PC-9 (cell line): ENCODE results near the gene PRDM15. TPM values are rescaled to one million over a fixed set of nuclear protein-coding genes. Genes with fewer than 3 reads are reported as not detected.
A peak's percentile ranks its signal among the peaks of the same experiment; 100 is the strongest.

Experiments
- BruUV-seq: library from RNA; stranded (reverse); fragments of 400-500 nt; replicated peaks from 2 replicates; lab custom pipeline; 2021; lab: Mats Ljungman, UMichigan
- CTCF ChIA-PET: fragments of 300-600 bp; sonication (Branson Sonifier 250); formaldehyde crosslinking; loops from one replicate; lab custom pipeline; 2022; ENCODE audit warnings: antibody characterized with exemption; lab: Charles Lee
- POLR2A ChIA-PET: fragments of 300-600 bp; sonication (Branson Sonifier 250); formaldehyde crosslinking; loops from one replicate; lab custom pipeline; 2022; ENCODE audit warnings: antibody characterized with exemption; ENCODE audit not compliant: unreplicated experiment; lab: Charles Lee
- DNase-seq, 2 experiments: peaks; one replicate each; pipeline versions ENCODE4 v3.0.0 to v3.0.0-alpha.2; 2015 to 2022; ENCODE audit warnings: mixed read lengths in 1 of 2
- H2AFZ ChIP-seq: fragments of 200-600 bp; sonication (generic); 2 replicates; pipeline ENCODE4 v1.8.1; 2017; ENCODE audit warnings: antibody characterized with exemption
- H3F3A ChIP-seq: fragments of 200-600 bp; sonication (generic); 2 replicates; pipeline ENCODE4 v1.8.1; 2017; ENCODE audit warnings: antibody characterized with exemption, mild to moderate bottlenecking, low read depth; ENCODE audit not compliant: insufficient read depth
- H3K27ac ChIP-seq: fragments of 200-600 bp; sonication (generic); 2 replicates; pipeline ENCODE4 v1.6.1; 2016; ENCODE audit warnings: mixed run types
- H3K27me3 ChIP-seq: fragments of 200-600 bp; sonication (generic); 2 replicates; pipeline ENCODE4 v1.6.1; 2016; ENCODE audit warnings: low read depth, mixed run types; ENCODE audit not compliant: insufficient read depth
- H3K36me3 ChIP-seq: fragments of 200-600 bp; sonication (generic); 2 replicates; pipeline ENCODE4 v1.6.1; 2016; ENCODE audit warnings: low read depth, mixed run types
- H3K4me1 ChIP-seq: fragments of 200-600 bp; sonication (generic); replicated peaks from 2 replicates; pipeline ENCODE4 v1.6.1; 2016; ENCODE audit warnings: mixed run types; ENCODE audit not compliant: insufficient read depth
- H3K4me2 ChIP-seq: fragments of 200-600 bp; sonication (generic); 2 replicates; pipeline ENCODE4 v1.6.1; 2017; ENCODE audit warnings: mixed run types
- H3K4me3 ChIP-seq: fragments of 200-600 bp; sonication (generic); 2 replicates; pipeline ENCODE4 v1.6.1; 2016; ENCODE audit warnings: mixed run types
- H3K79me2 ChIP-seq: fragments of 200-600 bp; sonication (generic); 2 replicates; pipeline ENCODE4 v1.6.1; 2017; ENCODE audit warnings: low read depth, mixed run types
- H3K9me2 ChIP-seq: fragments of 200-600 bp; sonication (generic); 2 replicates; pipeline ENCODE4 v1.8.1; 2017; ENCODE audit warnings: mild to moderate bottlenecking; ENCODE audit not compliant: insufficient read depth
- H3K9me3 ChIP-seq: fragments of 200-600 bp; sonication (generic); 2 replicates; pipeline ENCODE4 v1.8.1; 2016; ENCODE audit warnings: low read depth; ENCODE audit not compliant: insufficient read depth
- H4K20me1 ChIP-seq: fragments of 200-600 bp; sonication (generic); 2 replicates; pipeline ENCODE4 v1.8.1; 2017; ENCODE audit not compliant: insufficient read depth
- EZH2 ChIP-seq: fragments of 200-600 bp; sonication (generic); IDR thresholded peaks from 2 replicates; pipeline ENCODE4 v1.8.0; 2017; ENCODE audit warnings: antibody characterized with exemption, low read depth
- intact Hi-C: fragments of 100-400 bp; cut with micrococcal nuclease; formaldehyde crosslinking; loops from one replicate; pipeline ENCODE4 v1.10.0; 2022; ENCODE audit not compliant: unreplicated experiment
- total RNA-seq: library from RNA; stranded (reverse); gene quantifications from 2 replicates; pipeline ENCODE4 v1.2.3, GENCODE V29; 2021
- TF ChIP-seq, protein P1 (sequence below): fragments of 200-600 bp; sonication (generic); conservative IDR thresholded peaks from 2 replicates; pipeline ENCODE4 v1.6.1; 2017; ENCODE audit warnings: mixed run types, antibody characterized with exemption, mild to moderate bottlenecking, moderate library complexity

Gene PRDM15
- total RNA-seq, 1 experiment from 2014 or later: 8.8 TPM

DNA sequence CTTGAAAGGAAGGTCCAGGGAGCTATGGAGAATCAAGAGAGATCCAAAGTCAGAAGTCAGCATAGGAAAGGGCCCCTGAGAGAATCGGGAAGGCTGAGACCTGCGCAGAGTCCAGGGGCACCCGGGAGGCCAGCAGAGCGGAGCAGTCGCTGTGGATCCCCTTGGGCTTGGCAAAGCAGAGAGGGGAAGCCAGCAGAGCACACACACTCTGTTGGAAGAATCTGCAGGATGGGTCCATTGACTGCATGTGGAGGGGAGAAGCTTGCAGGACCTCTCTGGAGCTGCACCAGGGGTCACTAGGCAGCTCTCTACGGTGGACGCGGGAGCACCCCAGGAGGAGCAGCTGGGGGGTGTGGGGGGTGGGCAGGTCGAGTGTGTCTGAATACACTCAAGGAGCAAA is 118.7 kb downstream of the PRDM15 start:
- H3K4me3 ChIP-seq: peak overlapping the region; percentile 100
- H3K36me3 ChIP-seq: peaks cover 52% of the 10 kb centered on the region
- no peaks in the 10 kb centered on the region for H3K27me3 ChIP-seq
- intact Hi-C loops: loop anchor here (2.0 kb wide), 1 partner anchor 46 kb away; no protein-coding TSS in a partner anchor
- H3K27ac ChIP-seq: peak overlapping the region; percentile 99
- H3K4me1 ChIP-seq: peaks cover 55% of the 10 kb centered on the region
- no TSS peak for BruUV-seq
- CTCF ChIA-PET: interaction anchor here (1.0 kb wide), 1 partner anchor 17 kb away, joined by 3 read pairs; no protein-coding TSS in a partner anchor
- peaks cover 93% of the 10 kb centered on the region for H3F3A ChIP-seq
- TF ChIP-seq, protein P1, sequence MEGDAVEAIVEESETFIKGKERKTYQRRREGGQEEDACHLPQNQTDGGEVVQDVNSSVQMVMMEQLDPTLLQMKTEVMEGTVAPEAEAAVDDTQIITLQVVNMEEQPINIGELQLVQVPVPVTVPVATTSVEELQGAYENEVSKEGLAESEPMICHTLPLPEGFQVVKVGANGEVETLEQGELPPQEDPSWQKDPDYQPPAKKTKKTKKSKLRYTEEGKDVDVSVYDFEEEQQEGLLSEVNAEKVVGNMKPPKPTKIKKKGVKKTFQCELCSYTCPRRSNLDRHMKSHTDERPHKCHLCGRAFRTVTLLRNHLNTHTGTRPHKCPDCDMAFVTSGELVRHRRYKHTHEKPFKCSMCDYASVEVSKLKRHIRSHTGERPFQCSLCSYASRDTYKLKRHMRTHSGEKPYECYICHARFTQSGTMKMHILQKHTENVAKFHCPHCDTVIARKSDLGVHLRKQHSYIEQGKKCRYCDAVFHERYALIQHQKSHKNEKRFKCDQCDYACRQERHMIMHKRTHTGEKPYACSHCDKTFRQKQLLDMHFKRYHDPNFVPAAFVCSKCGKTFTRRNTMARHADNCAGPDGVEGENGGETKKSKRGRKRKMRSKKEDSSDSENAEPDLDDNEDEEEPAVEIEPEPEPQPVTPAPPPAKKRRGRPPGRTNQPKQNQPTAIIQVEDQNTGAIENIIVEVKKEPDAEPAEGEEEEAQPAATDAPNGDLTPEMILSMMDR: no peak
- TF ChIP-seq EZH2: no peak
- peaks cover 82% of the 10 kb centered on the region for H4K20me1 ChIP-seq
- H2AFZ ChIP-seq: no peak overlapping the region
- peaks cover 99% of the 10 kb centered on the region for H3K79me2 ChIP-seq
- no peaks in the 10 kb centered on the region for H3K9me2 ChIP-seq
- POLR2A ChIA-PET: no interaction called here
- no peaks in the 10 kb centered on the region for H3K9me3 ChIP-seq
- no peak for DNase-seq
- peak overlapping the region; percentile 96 for H3K4me2 ChIP-seq

DNA sequence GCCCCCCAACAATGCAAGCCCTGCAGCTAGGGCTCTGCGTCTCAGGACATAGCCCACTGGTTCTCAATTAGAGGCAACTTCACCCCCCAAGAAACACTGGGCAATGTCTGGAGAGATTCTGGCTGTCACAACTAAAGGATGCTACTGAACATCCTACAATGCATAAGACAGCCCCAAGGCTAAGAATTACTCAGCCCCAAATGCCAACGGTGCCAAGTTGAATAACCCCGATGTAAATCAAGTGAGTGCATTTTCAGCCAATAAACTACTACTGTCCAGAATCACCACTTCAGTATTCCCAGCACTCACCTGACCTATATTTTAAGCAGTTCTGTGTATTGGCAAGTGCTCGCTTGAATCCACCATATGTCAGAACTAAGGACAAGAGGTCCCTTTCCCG is 119.2 kb downstream of the PRDM15 start:
- Histone ChIP-seq H3K9me2 (no peaks in the 10 kb centered on the region), H3K27ac (peak overlapping the region; percentile 99), H3K4me3 (peak overlapping the region; percentile 100), H3K27me3 (no peaks in the 10 kb centered on the region), H3K36me3 (peaks cover 52% of the 10 kb centered on the region), H3K79me2 (peaks cover 99% of the 10 kb centered on the region), H4K20me1 (peaks cover 82% of the 10 kb centered on the region), H3K9me3 (no peaks in the 10 kb centered on the region), H3F3A (peaks cover 96% of the 10 kb centered on the region), H2AFZ (no peak overlapping the region), H3K4me1 (peaks cover 60% of the 10 kb centered on the region), H3K4me2 (peak overlapping the region; percentile 96)
- POLR2A ChIA-PET: no interaction called here
- DNase-seq: no peak
- CTCF ChIA-PET: no interaction called here
- no peak for TF ChIP-seq EZH2
- TF ChIP-seq, protein P1: no peak
- intact Hi-C loops: loop anchor here (2.0 kb wide), 3 partner anchors 33 to 125 kb away; no protein-coding TSS in a partner anchor
- BruUV-seq: no TSS peak

DNA sequence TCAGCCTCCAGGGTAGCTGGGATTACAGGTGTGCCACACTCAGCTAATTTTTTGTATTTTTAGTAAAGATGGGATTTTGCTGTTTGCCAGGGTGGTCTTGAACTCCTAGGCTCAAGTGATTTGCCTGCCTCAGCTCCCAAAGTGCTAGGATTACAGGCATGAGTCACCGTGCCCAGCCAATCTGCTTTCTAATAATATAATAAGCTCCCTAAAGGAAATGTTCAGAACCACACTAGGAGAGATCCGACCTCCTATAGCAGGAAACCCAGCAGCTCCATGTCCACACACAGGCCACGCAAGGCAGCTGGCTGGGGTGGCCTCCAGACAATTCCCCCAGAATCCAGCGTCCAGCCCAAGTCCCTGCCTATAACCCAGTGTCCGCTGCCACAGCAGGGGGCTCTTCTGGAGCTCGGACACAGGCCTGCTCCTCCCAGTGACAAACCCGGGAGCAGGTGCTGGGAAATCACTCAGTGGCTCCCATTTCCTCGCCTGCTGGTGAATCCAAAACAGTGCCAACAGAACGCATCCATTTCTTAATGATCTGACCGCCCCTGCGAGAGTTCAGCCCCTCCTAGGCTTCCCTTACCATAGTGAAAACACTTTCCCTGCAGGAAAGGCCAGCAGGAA is 119.8 kb downstream of the PRDM15 start:
- no TSS peak for BruUV-seq
- no peak overlapping the region for H2AFZ ChIP-seq
- H3K4me1 ChIP-seq: peaks cover 66% of the 10 kb centered on the region
- H3K4me2 ChIP-seq: peak overlapping the region; percentile 96
- H3K27me3 ChIP-seq: no peaks in the 10 kb centered on the region
- POLR2A ChIA-PET: interaction anchor here (0.5 to 0.7 kb wide), 4 partner anchors 19 to 81 kb away, joined by 3 to 4 read pairs (median 3); no protein-coding TSS in a partner anchor
- intact Hi-C loops: loop anchor here (2.0 kb wide), 2 partner anchors 33 to 125 kb away; no protein-coding TSS in a partner anchor
- H4K20me1 ChIP-seq: peaks cover 82% of the 10 kb centered on the region
- CTCF ChIA-PET: no interaction called here
- H3K9me3 ChIP-seq: no peaks in the 10 kb centered on the region
- TF ChIP-seq EZH2: no peak
- TF ChIP-seq, protein P1: no peak
- peaks cover 53% of the 10 kb centered on the region for H3K36me3 ChIP-seq
- H3K9me2 ChIP-seq: no peaks in the 10 kb centered on the region
- H3K4me3 ChIP-seq: peak overlapping the region; percentile 100
- peaks cover 99% of the 10 kb centered on the region for H3K79me2 ChIP-seq
- H3K27ac ChIP-seq: peak overlapping the region; percentile 99
- peaks cover 94% of the 10 kb centered on the region for H3F3A ChIP-seq
- DNase-seq: peak; percentile 25 to 65
